GM19395 (cell line): Measurements from ENCODE around the gene SFMBT2.

Experiments
- ATAC-seq: cut with Tn5 transposase; IDR thresholded peaks from one replicate; pipeline ENCODE4 v1.9.1; 2021; ENCODE audit warnings: mild to moderate bottlenecking, moderate library complexity; ENCODE audit not compliant: unreplicated experiment

Gene SFMBT2

DNA sequence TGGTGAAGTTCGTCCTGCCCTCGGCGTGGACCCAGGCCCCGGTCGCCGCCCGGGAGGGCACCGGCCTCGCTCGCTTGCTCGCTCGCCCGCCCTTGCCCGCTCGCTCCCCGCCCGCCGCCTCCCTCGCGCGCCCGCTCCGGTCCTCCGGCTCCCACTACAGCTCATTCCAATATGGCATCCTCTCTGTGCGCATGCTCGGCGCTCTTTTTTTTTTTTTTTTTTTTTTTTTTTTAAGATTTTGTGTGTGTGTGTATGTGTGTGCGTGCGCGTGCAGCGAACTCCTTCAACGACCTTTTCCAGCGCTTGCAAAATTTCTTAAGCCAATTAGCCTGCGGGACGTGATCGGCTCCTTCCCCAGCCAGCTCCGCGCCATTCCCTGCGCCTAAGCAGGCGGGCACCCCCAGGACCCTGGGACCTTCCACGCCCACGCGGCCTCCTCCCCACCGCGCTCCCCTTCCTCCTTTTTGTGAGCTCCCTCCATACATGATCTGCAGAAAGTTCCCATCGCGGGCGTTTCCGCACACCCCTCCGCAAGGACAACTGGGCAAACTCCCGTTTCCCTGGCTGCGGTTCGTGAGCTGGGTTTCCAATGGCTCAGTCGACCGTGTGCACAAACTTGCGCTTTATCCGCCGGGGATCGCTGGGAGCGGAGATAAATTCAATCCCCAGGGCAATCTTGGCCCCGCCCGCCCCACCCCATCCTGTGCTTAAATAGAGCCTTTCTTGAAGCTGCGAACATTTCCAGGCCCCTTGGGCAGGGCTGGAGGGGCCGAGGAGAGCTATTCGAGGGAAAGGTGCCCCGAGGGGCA, at the start of gene SFMBT2:
Gene SFMBT2, minus strand, starts transcription at position 173 of the 809 bp plus-strand sequence. CDS start 29,136 bp downstream, outside the sequence.
- peak; percentile 42 for ATAC-seq

DNA sequence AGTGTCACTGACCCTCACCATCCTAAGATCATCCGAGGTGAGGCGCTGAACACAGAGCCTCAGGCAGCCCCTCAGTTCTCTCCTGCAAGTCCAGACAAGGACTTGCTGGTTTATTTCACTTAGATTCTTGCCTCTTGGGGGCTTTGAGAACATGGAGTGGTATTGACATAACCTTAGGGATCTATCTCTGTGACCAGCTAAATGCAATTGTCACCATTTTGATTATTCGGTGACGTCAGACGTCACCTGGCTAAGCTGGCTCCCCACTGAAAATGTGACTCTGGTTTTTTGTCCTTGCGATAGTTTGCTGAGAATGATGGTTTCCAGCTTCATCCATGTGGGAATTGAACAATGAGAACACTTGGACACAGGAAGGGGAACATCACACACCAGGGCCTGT, 49.2 kb upstream of the SFMBT2 start:
- no peak for ATAC-seq

DNA sequence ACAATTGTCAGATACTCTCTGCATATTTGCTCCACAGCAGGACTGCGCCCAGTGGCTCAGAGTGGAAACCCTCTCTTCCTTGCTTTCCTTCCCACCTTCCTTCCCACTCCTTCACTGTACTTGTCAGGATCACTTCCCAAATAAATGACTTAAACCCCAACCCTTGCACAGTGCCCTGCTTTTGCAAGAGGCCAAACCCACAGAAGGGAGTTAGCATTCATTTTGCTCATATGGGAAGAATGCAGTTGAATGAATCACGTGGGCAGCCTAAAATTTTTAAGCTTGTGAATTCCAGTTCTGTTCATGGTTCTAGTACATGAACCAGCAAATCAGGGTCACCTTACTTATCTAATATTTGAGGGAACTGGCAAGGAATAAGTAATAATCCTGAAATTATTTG, 47.7 kb upstream of the SFMBT2 start:
- no peak for ATAC-seq

DNA sequence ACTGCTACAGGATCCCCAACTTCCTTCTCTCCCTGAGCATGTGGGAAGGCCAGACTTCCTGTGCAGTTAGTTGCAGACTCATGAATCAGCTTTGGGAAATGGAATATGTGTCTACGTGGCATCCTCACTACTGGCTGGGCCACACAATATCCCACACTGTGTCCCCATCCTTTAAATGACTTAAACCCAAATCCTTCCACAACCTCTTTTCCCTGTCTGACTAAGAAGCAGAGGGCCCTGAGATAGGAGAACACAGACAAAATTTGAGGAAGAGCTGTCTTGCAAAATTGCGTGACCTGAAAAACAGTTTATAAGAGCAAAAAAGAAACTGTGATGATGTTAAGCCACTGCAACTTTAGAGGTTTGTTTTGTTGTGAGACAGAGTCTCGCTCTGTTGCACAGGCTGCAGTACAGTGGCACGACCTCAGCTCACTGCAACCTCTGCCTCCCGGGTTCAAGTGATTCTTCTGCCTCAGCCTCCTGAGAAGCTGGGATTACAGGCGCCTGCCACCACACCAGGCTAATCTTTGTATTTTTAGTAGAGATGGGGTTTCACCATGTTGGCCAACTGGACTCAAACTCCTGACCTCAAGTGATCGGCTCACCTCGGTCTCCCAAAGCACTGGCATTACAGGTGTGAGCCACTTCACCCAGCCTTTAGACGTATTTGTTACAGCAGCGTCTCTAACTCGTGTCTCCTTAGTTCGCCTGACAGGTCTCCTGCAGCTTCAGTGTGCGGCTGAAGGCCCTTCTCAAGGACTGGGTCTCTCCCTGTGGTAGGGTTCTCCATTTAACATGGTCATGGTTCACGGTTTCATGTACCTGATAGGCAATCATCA, 46.9 kb upstream of the SFMBT2 start:
- peak; percentile 89 for ATAC-seq

- no peak for ATAC-seq
Measured at GRCh38 chr10:7449063-7449695, 38.3 kb upstream of the SFMBT2 start.

- peak; percentile 81 for ATAC-seq
Measured at GRCh38 chr10:7445474-7446185, 34.8 kb upstream of the SFMBT2 start.

GRCh38 chr10:7444551-7445121, 33.8 kb upstream of the SFMBT2 start:
- ATAC-seq = no peak

GRCh38 chr10:7443036-7443435, 32.2 kb upstream of the SFMBT2 start:
- ATAC-seq = no peak

DNA sequence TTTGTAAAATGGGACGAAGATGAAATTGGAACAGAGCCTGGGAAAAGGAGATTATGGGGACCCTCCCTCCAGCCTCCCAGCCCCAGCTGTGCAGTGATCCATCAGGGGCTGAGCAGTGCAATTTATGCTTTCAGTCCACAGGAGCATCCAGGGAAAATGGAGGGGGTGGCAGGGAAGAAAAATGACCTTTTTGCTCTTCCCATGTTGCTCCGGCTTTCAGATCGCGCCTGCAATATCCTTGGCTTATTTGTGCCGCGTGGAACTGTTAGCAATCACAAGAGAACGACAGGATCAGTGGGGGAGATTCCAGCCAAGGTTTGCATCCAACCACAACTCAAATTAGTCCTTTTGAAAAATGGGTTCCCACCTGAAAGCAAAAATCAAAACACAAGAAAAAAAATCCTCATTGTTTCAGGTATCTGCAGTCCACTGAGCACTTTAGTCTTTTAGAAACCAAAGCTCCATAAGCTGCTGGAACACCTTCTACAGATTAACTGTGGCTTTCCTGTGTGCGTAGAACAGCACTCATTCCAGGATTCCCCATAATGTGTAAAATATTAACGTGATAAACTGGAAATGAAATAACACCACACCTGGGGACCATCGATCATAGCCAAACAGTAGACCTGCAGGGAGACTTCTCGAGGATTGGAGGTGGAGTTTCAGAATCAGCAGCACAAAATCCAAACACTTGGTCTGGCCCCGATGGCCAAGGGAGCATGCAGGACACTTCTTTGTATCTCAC, 30.7 kb upstream of the SFMBT2 start:
- no peak for ATAC-seq

DNA sequence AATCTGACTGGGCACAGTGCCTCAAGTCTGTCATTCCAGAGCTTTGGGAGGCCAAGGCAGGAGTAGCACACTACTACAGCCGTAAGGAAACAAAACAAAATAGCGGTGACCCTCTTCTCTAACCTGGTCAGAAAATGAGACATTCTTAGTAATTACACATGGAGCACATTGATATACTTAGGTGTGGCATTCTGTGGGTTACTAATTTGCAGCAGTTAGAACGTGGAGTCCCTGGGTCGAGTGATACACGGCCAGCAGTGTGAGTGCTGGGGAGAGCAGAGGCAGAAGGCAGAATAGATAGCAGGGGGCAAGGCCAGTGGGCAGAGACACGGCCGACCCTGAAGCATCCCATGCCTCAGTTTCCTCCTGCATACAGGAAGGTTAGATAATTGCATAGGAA, 28.9 kb upstream of the SFMBT2 start:
- ATAC-seq = no peak

- ATAC-seq = no peak
Measured at GRCh38 chr10:7438196-7438986, 27.6 kb upstream of the SFMBT2 start.

- ATAC-seq = no peak
Measured at GRCh38 chr10:7436490-7437100, 25.8 kb upstream of the SFMBT2 start.

- ATAC-seq = peak; percentile 60
Measured at GRCh38 chr10:7435674-7436073, 24.8 kb upstream of the SFMBT2 start.

GRCh38 chr10:7434378-7434777, 23.5 kb upstream of the SFMBT2 start:
- no peak for ATAC-seq

DNA sequence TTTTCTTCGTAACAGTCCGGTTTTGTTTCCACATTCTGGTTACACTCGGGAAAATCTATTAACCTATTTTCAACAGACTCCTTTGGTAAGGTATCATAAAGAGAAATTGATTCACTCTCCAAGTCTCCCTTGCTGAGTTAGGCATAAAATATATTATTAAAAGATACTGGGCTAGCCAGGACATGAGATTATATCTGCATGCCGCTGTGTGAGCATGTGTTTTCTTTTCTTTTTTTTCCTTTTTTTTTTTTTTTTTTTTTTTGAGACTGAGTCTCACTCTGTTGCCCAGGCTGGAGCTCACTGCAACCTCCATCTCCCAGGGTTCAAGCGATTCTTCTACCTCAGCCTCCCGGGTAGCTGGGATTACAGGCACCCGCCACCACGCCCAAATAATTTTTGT, 23.0 kb upstream of the SFMBT2 start:
- no peak for ATAC-seq

DNA sequence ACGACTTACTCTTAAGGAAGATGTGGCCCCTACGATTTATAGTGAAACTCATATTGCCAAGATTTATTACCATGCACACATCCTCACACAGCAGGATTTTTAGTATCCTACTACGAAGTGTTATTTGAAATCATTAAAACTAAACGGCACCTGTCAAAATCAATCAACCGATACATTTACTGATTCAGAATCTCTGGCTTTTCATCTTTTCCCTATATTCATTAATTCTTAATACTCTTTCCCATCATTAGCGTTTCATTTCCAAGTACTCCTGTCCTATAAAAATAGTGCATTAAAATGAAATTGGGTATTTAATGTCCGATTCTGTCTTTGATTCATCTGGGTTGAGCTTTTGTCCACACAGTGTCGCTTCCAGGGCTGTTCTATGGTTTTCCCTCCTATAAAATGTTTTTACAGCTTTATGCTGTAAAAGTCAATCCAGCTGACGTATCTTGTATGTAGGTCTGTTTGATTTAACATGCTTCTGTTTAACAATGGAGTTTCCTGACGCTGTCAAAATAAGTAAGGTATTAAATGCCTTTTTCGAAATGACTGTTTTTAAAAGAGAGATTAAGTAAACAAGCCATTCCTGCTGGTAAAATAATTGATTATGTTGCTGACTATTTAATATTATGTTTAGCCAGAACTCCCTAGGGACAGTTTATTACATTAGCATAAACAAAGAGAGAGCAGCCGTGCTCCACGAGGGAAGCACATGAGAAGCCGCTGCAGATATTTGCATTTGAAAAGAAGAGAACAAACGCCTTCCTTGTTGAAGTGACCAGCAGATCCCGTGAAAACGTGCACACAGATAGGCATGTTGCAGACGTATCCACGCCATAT, 22.3 kb upstream of the SFMBT2 start:
- no peak for ATAC-seq

- peak; percentile 60 for ATAC-seq
Measured at GRCh38 chr10:7428673-7429350, 18.0 kb upstream of the SFMBT2 start.
